ENCODE measurements around the gene IP6K3. TPM values are rescaled to one million over a fixed set of nuclear protein-coding genes. Genes with fewer than 3 reads are reported as not detected.

Gene IP6K3
- total RNA-seq, 1 donor: 6.0 TPM

DNA sequence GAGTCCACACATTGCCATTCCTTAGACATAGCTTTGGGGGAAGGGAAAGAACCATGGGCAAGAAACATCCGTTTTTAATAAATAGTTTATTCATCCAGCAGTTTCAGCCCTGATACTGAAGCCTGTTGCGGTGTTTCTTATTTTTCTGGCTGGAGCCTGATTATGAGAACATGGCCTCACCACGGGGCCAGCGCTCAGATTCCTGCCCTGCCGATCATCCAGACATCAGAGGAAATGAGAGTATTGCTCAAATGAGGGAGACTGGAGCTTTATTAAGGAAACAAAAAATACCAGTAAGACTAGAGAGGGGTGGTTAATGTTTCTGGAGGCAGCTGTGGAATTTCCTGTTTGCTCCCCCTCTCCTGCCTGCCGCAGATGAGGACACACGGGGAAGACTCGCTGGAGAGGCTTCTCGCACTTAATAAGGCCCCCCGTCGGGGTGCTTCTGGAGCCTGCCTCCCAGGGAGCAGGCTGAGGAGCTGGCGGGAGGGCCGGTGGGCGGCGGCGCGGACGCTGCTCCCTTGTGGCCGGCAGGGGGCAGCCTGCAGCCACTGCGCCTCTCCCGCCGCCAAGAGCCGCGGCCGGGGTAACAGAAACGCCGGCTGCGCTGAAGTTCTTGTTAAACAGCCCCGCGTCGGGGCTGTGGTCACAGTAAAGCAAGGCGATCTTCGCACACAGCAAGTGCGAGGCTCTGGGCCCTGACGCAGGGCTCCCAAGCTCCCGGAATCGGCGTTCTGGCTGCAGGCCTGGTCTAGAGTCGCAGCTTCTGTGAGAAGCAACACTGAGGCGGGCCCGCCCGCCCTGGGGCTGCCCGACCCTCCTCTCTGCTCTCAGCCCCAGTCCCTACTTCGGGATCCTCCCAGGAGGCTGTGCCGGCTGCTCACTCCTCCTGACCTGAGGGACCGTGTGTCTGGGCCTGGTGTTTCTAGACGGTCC lies 24.7 kb upstream of the IP6K3 start:
- peak overlapping the region; percentile 12 for H3K4me3 ChIP-seq (ENCODE audit: low read depth, low read length)
- peak; percentile 91 for TF ChIP-seq CTCF (IDR thresholded peaks at IDR 0.05; ENCODE audit: insufficient read depth, low read depth, low read length)
- DNase-seq (ENCODE audit: low read depth): peak; percentile 97

- TF ChIP-seq CTCF (IDR thresholded peaks at IDR 0.05; ENCODE audit: insufficient read depth, low read depth, low read length): no peak
- DNase-seq (ENCODE audit: low read depth): no peak
- H3K4me3 ChIP-seq (ENCODE audit: low read depth, low read length): no peak overlapping the region
Measured at GRCh38 chr6:33770833-33771145, 24.1 kb upstream of the IP6K3 start.

DNA sequence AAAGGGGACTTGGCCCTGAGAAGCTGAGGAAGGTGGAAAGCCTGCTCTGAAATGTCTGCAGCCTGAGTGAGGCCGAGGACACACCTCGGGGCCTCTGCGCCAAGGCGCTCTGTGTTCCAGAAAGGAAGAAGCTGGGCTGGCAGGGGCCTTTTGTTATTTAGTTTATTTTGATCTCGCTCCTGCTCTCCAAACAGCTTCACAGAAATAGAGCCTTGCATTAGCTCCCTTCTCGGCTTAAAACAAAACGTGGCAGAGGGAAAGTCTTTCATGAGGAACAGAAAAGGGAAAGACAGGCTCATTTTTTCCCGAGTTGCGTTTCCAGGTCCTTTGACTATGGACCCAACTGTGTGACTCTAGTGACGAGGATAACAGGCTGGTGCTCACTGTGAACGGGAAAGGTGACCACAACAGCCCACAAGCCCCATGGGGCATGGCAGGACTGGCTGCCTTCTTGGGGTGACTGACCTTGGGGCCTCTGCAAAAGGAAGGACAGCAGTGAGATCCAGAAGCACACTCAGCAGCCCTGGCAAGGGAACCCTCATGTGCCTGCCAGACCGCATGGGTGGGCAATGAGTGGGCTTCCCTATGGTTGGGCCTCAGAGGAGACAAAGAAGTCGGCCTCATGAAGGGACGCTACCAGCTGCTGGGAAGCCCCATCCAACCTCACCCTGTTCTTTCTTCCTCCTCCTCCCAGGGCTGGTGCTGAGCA lies 23.6 kb upstream of the IP6K3 start:
- TF ChIP-seq CTCF (IDR thresholded peaks at IDR 0.05; ENCODE audit: insufficient read depth, low read depth, low read length): no peak
- H3K4me3 ChIP-seq (ENCODE audit: low read depth, low read length): no peak overlapping the region
- DNase-seq (ENCODE audit: low read depth): no peak

- no peak for TF ChIP-seq CTCF (IDR thresholded peaks at IDR 0.05; ENCODE audit: insufficient read depth, low read depth, low read length)
- H3K4me3 ChIP-seq (ENCODE audit: low read depth, low read length): no peak overlapping the region
- no peak for DNase-seq (ENCODE audit: low read depth)
Measured at GRCh38 chr6:33769248-33769821, 22.6 kb upstream of the IP6K3 start.

DNA sequence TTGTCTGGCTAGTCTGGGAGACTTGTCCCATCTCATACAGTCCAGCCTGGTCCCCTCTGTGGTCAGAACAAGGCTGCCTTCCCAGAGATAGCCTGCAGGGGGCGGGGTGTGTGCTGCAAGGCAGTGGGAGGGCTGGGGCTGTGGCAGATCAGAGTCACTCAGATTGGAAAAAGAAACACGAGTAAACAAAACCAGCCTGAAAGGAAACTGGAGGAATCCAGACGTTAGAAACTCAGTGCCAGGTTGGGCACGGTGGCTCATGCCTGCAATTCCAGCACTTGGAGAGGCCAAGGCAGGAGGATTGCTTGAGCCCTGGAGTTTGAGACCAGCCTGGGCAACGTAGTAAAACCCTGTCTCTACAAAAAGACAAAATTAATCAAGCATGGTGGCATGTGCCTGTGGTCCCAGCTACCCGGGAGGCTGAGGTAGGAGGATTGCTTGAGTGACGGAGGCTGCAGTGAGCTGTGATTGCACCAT lies 22.0 kb upstream of the IP6K3 start:
- TF ChIP-seq CTCF (IDR thresholded peaks at IDR 0.05; ENCODE audit: insufficient read depth, low read depth, low read length): peak; percentile 95

DNA sequence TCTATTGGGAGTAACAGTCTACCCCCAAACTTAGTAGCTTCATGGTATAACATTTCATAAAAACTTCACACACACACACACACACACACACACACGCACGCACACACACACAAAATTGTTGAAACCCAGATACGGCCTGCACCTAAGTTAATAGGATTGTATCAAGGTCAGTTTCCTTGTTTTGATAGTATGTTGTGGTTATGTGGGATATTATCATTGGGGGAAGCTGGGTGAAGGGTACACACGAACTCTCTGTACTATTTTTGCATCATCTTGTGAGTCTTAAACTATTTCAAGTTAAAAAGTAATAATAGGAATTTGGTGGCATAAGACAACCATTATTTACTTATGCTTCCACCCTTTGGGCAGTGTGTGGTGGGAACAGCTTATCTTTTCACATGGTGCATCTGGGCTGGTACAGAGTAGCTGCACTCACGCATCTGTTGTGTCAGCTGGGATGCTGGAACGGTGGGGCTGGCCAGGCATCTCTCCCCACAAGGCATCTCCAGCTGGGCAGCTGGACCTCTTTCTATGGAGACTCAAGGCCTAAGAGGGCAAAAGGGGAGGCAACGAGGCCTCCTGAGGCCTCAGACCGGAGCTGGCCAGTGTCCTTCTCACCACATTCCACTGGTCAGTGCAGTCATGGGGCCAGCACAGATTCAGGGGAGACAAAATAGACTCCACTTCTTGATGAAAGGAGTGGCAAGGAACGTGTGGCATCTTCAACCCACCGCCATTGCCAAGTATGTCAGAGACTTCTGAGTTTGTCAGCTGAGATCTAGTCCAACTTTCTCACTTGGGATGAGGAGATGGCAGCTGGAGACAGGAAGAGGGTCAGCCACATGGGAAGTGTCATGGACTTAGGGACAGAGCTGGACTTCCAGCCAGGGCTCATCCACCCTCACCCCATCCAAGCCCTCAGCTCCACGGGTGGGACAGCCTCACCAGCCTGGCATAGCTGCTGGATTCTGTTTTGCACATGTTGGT lies 20.5 kb upstream of the IP6K3 start:
- DNase-seq (ENCODE audit: low read depth): no peak
- no peak overlapping the region for H3K4me3 ChIP-seq (ENCODE audit: low read depth, low read length)
- no peak for TF ChIP-seq CTCF (IDR thresholded peaks at IDR 0.05; ENCODE audit: insufficient read depth, low read depth, low read length)

More for the DNA sequence above, 22.0 kb upstream of the IP6K3 start:
- DNase-seq (ENCODE audit: low read depth): peak; percentile 84
- H3K4me3 ChIP-seq (ENCODE audit: low read depth, low read length): no peak overlapping the region

Measured in fibroblast of villous mesenchyme (primary cell).